Fibroblast of the aortic adventitia (primary cell): ENCODE results near the gene FHIT. TPM values are rescaled to one million over a fixed set of nuclear protein-coding genes. Genes with fewer than 3 reads are reported as not detected.
A peak's percentile ranks its signal among the peaks of the same experiment; 100 is the strongest.

Experiments
- DNase-seq: peaks from one replicate; pipeline ENCODE4 v3.0.0-alpha.2; 2010; ENCODE audit warnings: low read depth
- H3K4me3 ChIP-seq: 2 replicates; pipeline ENCODE4 v1.5.1; 2011; ENCODE audit warnings: low read depth, mild to moderate bottlenecking, control low read depth, low read length, moderate library complexity
- CTCF ChIP-seq: IDR thresholded peaks from 2 replicates; pipeline ENCODE4 v1.5.1; 2011; ENCODE audit warnings: mild to moderate bottlenecking, low read length, control low read depth, inconsistent platforms; ENCODE audit not compliant: insufficient read depth
- total RNA-seq: library from RNA; depleted of rRNA; stranded (reverse); fragments of >200 nt; gene quantifications from 2 replicates; pipeline ENCODE4 v1.2.3, GENCODE V29; 2012; ENCODE audit warnings: low replicate concordance

The FHIT gene
- total RNA-seq, 1 donor: 1.5 TPM

- no peak overlapping the region for H3K4me3 ChIP-seq
- TF ChIP-seq CTCF: no peak
- DNase-seq: no peak
Measured at GRCh38 chr3:60308808-60309207, 942.4 kb downstream of the FHIT start.

- no peak for TF ChIP-seq CTCF
- no peak overlapping the region for H3K4me3 ChIP-seq
- no peak for DNase-seq
Measured at GRCh38 chr3:60307562-60308199, 943.6 kb downstream of the FHIT start.

GRCh38 chr3:60304112-60304511 is 947.1 kb downstream of the FHIT start:
- no peak for TF ChIP-seq CTCF
- DNase-seq: peak; percentile 91

GRCh38 chr3:60303160-60303559 is 948.1 kb downstream of the FHIT start:
- DNase-seq: peak; percentile 88
- TF ChIP-seq CTCF: no peak
- no peak overlapping the region for H3K4me3 ChIP-seq

More at GRCh38 chr3:60304112-60304511, 947.1 kb downstream of the FHIT start:
- no peak overlapping the region for H3K4me3 ChIP-seq

GRCh38 chr3:60301142-60301541 is 950.1 kb downstream of the FHIT start:
- H3K4me3 ChIP-seq: no peak overlapping the region
- TF ChIP-seq CTCF: no peak
- DNase-seq: peak; percentile 81

- TF ChIP-seq CTCF: no peak
- H3K4me3 ChIP-seq: no peak overlapping the region
- no peak for DNase-seq
Measured at GRCh38 chr3:60298141-60298540, 953.1 kb downstream of the FHIT start.

- H3K4me3 ChIP-seq: no peak overlapping the region
- TF ChIP-seq CTCF: no peak
- DNase-seq: peak; percentile 74
Measured at GRCh38 chr3:60294181-60294580, 957.1 kb downstream of the FHIT start.
